Cardiac muscle cell (in vitro differentiated cells and primary cell): ENCODE data around the gene OXGR1. TPM values are rescaled to one million over a fixed set of nuclear protein-coding genes. Genes with fewer than 3 reads are reported as not detected.

Experiments
- DNase-seq, 2 donors: peaks; one replicate each; pipeline versions ENCODE4 v3.0.0 to v3.0.0-alpha.2; 2010 to 2017; ENCODE audit warnings: low read depth in 1 of 2, low spot score in 1 of 2
- H3K27ac ChIP-seq: fragments of 200-600 bp; sonication (generic); 2 replicates; pipeline ENCODE4 v1.5.1; 2016
- H3K27me3 ChIP-seq: fragments of 200-600 bp; sonication (generic); 2 replicates; pipeline ENCODE4 v1.6.0; 2016; ENCODE audit warnings: control low read depth
- H3K36me3 ChIP-seq: fragments of 200-600 bp; sonication (generic); 2 replicates; pipeline ENCODE4 v1.5.1; 2016; ENCODE audit warnings: control low read depth
- H3K4me1 ChIP-seq: fragments of 200-600 bp; sonication (generic); 2 replicates; pipeline ENCODE4 v1.8.1; 2017; ENCODE audit warnings: low read depth, mild to moderate bottlenecking, mixed run types
- H3K4me3 ChIP-seq: fragments of 200-600 bp; sonication (generic); 2 replicates; pipeline ENCODE4 v1.5.1; 2016; ENCODE audit warnings: mild to moderate bottlenecking
- H3K9me3 ChIP-seq: fragments of 200-600 bp; sonication (generic); 2 replicates; pipeline ENCODE4 v1.5.1; 2017; ENCODE audit warnings: low read depth, mild to moderate bottlenecking, control low read depth
- CTCF ChIP-seq: IDR thresholded peaks from 2 replicates; pipeline ENCODE4 v1.5.1; 2012; ENCODE audit warnings: low read depth, mild to moderate bottlenecking, low read length
- polyA plus RNA-seq: library from polyadenylated mRNA; unstranded; fragments of >200 nt; fragmentation: Nextera tagmentation; extraction: Ambion mirVana; gene quantifications from 2 replicates; pipeline ENCODE4 v1.2.1, GENCODE V29; 2016
- total RNA-seq: library from RNA; depleted of rRNA; stranded (reverse); fragments of >200 nt; gene quantifications from 2 replicates; pipeline ENCODE4 v1.2.3, GENCODE V29; 2016

OXGR1 gene
- total and polyA plus RNA-seq, 2 experiments from 2014 or later, result not detected

GRCh38 chr13:96998051-96998450 lies 3.8 kb upstream of the OXGR1 start:
- Histone ChIP-seq H3K36me3 (no peaks in the 10 kb centered on the region), H3K4me3 (no peak overlapping the region), H3K27ac (no peak overlapping the region), H3K9me3 (no peaks in the 10 kb centered on the region), H3K4me1 (peaks cover 5% of the 10 kb centered on the region), H3K27me3 (peaks cover 94% of the 10 kb centered on the region)
- no peak for TF ChIP-seq CTCF
- no peak for DNase-seq

GRCh38 chr13:96996886-96997285 lies 2.6 kb upstream of the OXGR1 start:
- H3K4me3 ChIP-seq, result no peak overlapping the region
- H3K27ac ChIP-seq, result no peak overlapping the region
- peaks cover 3% of the 10 kb centered on the region for H3K4me1 ChIP-seq
- no peak for TF ChIP-seq CTCF
- no peaks in the 10 kb centered on the region for H3K36me3 ChIP-seq
- DNase-seq, result no peak
- H3K9me3 ChIP-seq, result no peaks in the 10 kb centered on the region
- peaks cover 95% of the 10 kb centered on the region for H3K27me3 ChIP-seq

GRCh38 chr13:96996107-96996506 lies 1.8 kb upstream of the OXGR1 start:
- H3K27me3 ChIP-seq, result peaks cover 88% of the 10 kb centered on the region
- no peak for DNase-seq
- no peaks in the 10 kb centered on the region for H3K9me3 ChIP-seq
- H3K27ac ChIP-seq, result no peak overlapping the region
- H3K4me1 ChIP-seq, result peaks cover 1% of the 10 kb centered on the region
- TF ChIP-seq CTCF, result no peak
- no peaks in the 10 kb centered on the region for H3K36me3 ChIP-seq
- H3K4me3 ChIP-seq, result no peak overlapping the region

- H3K27ac ChIP-seq, result no peak overlapping the region
- no peak overlapping the region for H3K4me3 ChIP-seq
- TF ChIP-seq CTCF, result no peak
- H3K27me3 ChIP-seq, result peaks cover 75% of the 10 kb centered on the region
- H3K9me3 ChIP-seq, result no peaks in the 10 kb centered on the region
- DNase-seq, result no peak
- H3K4me1 ChIP-seq, result no peaks in the 10 kb centered on the region
- H3K36me3 ChIP-seq, result no peaks in the 10 kb centered on the region
These were observed 575 bp upstream of the OXGR1 start for GRCh38 chr13:96994858-96995243.

GRCh38 chr13:96993634-96994016 lies 651 bp downstream of the OXGR1 start:
- Histone ChIP-seq H3K4me1 (no peaks in the 10 kb centered on the region), H3K9me3 (no peaks in the 10 kb centered on the region), H3K36me3 (no peaks in the 10 kb centered on the region), H3K27me3 (peaks cover 63% of the 10 kb centered on the region), H3K4me3 (peak overlapping the region; percentile 30), H3K27ac (no peak overlapping the region)
- DNase-seq, result no peak
- TF ChIP-seq CTCF, result no peak

GRCh38 chr13:96992633-96993032 lies 1.6 kb downstream of the OXGR1 start:
- DNase-seq, result no peak
- no peak for TF ChIP-seq CTCF
- Histone ChIP-seq H3K9me3 (no peaks in the 10 kb centered on the region), H3K4me3 (no peak overlapping the region), H3K27me3 (peaks cover 53% of the 10 kb centered on the region), H3K27ac (no peak overlapping the region), H3K4me1 (no peaks in the 10 kb centered on the region), H3K36me3 (no peaks in the 10 kb centered on the region)
